Measurements from ENCODE around the gene ZAR1.

The ZAR1 gene

GRCh38 chr4:48518143-48518542 is 28.1 kb downstream of the ZAR1 start:
- DNase-seq (ENCODE audit: low read depth) = no peak
- no peak overlapping the region for H3K4me3 ChIP-seq (ENCODE audit: low read depth, low read length)
- TF ChIP-seq, protein P1, sequence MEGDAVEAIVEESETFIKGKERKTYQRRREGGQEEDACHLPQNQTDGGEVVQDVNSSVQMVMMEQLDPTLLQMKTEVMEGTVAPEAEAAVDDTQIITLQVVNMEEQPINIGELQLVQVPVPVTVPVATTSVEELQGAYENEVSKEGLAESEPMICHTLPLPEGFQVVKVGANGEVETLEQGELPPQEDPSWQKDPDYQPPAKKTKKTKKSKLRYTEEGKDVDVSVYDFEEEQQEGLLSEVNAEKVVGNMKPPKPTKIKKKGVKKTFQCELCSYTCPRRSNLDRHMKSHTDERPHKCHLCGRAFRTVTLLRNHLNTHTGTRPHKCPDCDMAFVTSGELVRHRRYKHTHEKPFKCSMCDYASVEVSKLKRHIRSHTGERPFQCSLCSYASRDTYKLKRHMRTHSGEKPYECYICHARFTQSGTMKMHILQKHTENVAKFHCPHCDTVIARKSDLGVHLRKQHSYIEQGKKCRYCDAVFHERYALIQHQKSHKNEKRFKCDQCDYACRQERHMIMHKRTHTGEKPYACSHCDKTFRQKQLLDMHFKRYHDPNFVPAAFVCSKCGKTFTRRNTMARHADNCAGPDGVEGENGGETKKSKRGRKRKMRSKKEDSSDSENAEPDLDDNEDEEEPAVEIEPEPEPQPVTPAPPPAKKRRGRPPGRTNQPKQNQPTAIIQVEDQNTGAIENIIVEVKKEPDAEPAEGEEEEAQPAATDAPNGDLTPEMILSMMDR (conservative IDR thresholded peaks at IDR 0.05; ENCODE audit: low read depth, low read length) = no peak

DNA sequence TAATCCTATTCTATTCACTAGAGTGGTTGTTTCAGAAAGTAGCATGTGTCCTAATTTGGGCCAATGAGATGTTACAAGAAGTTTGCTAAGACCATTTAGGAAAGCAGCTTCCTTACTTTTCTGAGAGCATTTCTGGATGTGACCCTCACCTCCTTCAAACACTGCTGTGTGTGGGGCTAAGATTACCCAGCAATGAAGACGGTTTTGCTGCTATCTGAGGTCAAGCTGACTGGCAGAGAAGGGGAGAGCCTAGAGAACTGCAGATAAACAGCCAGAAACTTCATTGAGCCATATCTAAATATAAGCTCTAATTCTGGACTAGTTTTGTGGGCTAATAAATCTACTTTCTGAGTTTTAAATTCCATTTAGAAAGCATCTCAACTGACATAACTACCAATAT is 36.4 kb downstream of the ZAR1 start:
- no peak overlapping the region for H3K4me3 ChIP-seq (ENCODE audit: low read depth, low read length)
- TF ChIP-seq, protein P1 (conservative IDR thresholded peaks at IDR 0.05; ENCODE audit: low read depth, low read length) = no peak
- no peak for DNase-seq (ENCODE audit: low read depth)

GRCh38 chr4:48538358-48538757 is 48.3 kb downstream of the ZAR1 start:
- DNase-seq (ENCODE audit: low read depth) = no peak
- no peak overlapping the region for H3K4me3 ChIP-seq (ENCODE audit: low read depth, low read length)
- TF ChIP-seq, protein P1 (conservative IDR thresholded peaks at IDR 0.05; ENCODE audit: low read depth, low read length) = no peak

- no peak overlapping the region for H3K4me3 ChIP-seq (ENCODE audit: low read depth, low read length)
- TF ChIP-seq, protein P1 (conservative IDR thresholded peaks at IDR 0.05; ENCODE audit: low read depth, low read length) = no peak
- no peak for DNase-seq (ENCODE audit: low read depth)
Measured at GRCh38 chr4:48539597-48539996, 49.5 kb downstream of the ZAR1 start.

GRCh38 chr4:48542888-48543287 is 52.8 kb downstream of the ZAR1 start:
- H3K4me3 ChIP-seq (ENCODE audit: low read depth, low read length) = no peak overlapping the region
- TF ChIP-seq, protein P1 (conservative IDR thresholded peaks at IDR 0.05; ENCODE audit: low read depth, low read length) = no peak
- no peak for DNase-seq (ENCODE audit: low read depth)

- TF ChIP-seq, protein P1 (conservative IDR thresholded peaks at IDR 0.05; ENCODE audit: low read depth, low read length) = no peak
- DNase-seq (ENCODE audit: low read depth) = peak; percentile 11
- no peak overlapping the region for H3K4me3 ChIP-seq (ENCODE audit: low read depth, low read length)
Measured at GRCh38 chr4:48543796-48544195, 53.7 kb downstream of the ZAR1 start.

Data from choroid plexus epithelial cell (primary cell).